ENCODE data around the gene PAK6.

PAK6 gene

GRCh38 chr15:40253167-40253790, 14.4 kb downstream of the PAK6 start:
- H3K9me3 ChIP-seq (replicated peaks; ENCODE audit: insufficient read depth, low read length), result no peaks in the 10 kb centered on the region
- no peak for TF ChIP-seq CTCF (IDR thresholded peaks at IDR 0.05; ENCODE audit: low read length)
- DNase-seq, result no peak
- no peak overlapping the region for H3K27ac ChIP-seq (ENCODE audit: low read length)
- peak overlapping the region; percentile 55; the same call in 1 of the 2 replicates for H3K9ac ChIP-seq (ENCODE audit: low read length)
- no peaks in the 10 kb centered on the region for H3K36me3 ChIP-seq (replicated peaks; ENCODE audit: insufficient read depth, low read length)
- no peaks in the 10 kb centered on the region for H3K79me2 ChIP-seq (ENCODE audit: low read length)
- H3K9me2 ChIP-seq (replicated peaks; ENCODE audit: insufficient read depth, low read length), result no peaks in the 10 kb centered on the region
- peak overlapping the region; percentile 62 for H2AFZ ChIP-seq (ENCODE audit: low read length)
- H3K4me1 ChIP-seq (ENCODE audit: low read length), result no peaks in the 10 kb centered on the region
- peak overlapping the region; percentile 71; the same call in 1 of the 2 replicates for H3K4me2 ChIP-seq (ENCODE audit: low read depth, low read length)
- H4K20me1 ChIP-seq (ENCODE audit: insufficient read depth, low read length), result no peaks in the 10 kb centered on the region
- peaks cover 15% of the 10 kb centered on the region; the same call in 1 of the 2 replicates for H3K27me3 ChIP-seq (replicated peaks; ENCODE audit: insufficient read depth, low read length)
- H3K4me3 ChIP-seq (ENCODE audit: low read length), result peak overlapping the region; percentile 68
- no peaks in the 10 kb centered on the region for H3F3A ChIP-seq (ENCODE audit: insufficient read depth, low read length)

GRCh38 chr15:40254452-40254851, 15.6 kb downstream of the PAK6 start:
- H4K20me1 ChIP-seq (ENCODE audit: insufficient read depth, low read length), result no peaks in the 10 kb centered on the region

GRCh38 chr15:40255033-40255432, 16.2 kb downstream of the PAK6 start:
- Histone ChIP-seq H3K9ac (ENCODE audit: low read length) (no peak overlapping the region), H3K4me3 (ENCODE audit: low read length) (no peak overlapping the region), H3K79me2 (ENCODE audit: low read length) (no peaks in the 10 kb centered on the region), H2AFZ (ENCODE audit: low read length) (no peak overlapping the region), H3K9me2 (replicated peaks; ENCODE audit: insufficient read depth, low read length) (no peaks in the 10 kb centered on the region), H3K27ac (ENCODE audit: low read length) (no peak overlapping the region), H3K9me3 (replicated peaks; ENCODE audit: insufficient read depth, low read length) (no peaks in the 10 kb centered on the region), H3K4me1 (ENCODE audit: low read length) (no peaks in the 10 kb centered on the region), H3K4me2 (ENCODE audit: low read depth, low read length) (no peak overlapping the region), H4K20me1 (ENCODE audit: insufficient read depth, low read length) (no peaks in the 10 kb centered on the region), H3F3A (ENCODE audit: insufficient read depth, low read length) (no peaks in the 10 kb centered on the region), H3K36me3 (replicated peaks; ENCODE audit: insufficient read depth, low read length) (no peaks in the 10 kb centered on the region), H3K27me3 (replicated peaks; ENCODE audit: insufficient read depth, low read length) (peaks cover 15% of the 10 kb centered on the region; the same call in 1 of the 2 replicates)
- TF ChIP-seq EZH2phosphoT487 (IDR thresholded peaks at IDR 0.05; ENCODE audit: low read length) (no peak), CTCF (IDR thresholded peaks at IDR 0.05; ENCODE audit: low read length) (no peak), EZH2 (optimal IDR thresholded peaks at IDR 0.05; ENCODE audit: low read depth, low read length) (no peak)
- DNase-seq, result no peak

More at GRCh38 chr15:40254452-40254851, 15.6 kb downstream of the PAK6 start:
- Histone ChIP-seq H3K4me1 (ENCODE audit: low read length) (no peaks in the 10 kb centered on the region), H2AFZ (ENCODE audit: low read length) (no peak overlapping the region), H3K4me3 (ENCODE audit: low read length) (no peak overlapping the region), H3K4me2 (ENCODE audit: low read depth, low read length) (no peak overlapping the region), H3K27me3 (replicated peaks; ENCODE audit: insufficient read depth, low read length) (peaks cover 15% of the 10 kb centered on the region; the same call in 1 of the 2 replicates), H3K27ac (ENCODE audit: low read length) (no peak overlapping the region), H3K9me2 (replicated peaks; ENCODE audit: insufficient read depth, low read length) (no peaks in the 10 kb centered on the region), H3K79me2 (ENCODE audit: low read length) (no peaks in the 10 kb centered on the region), H3K36me3 (replicated peaks; ENCODE audit: insufficient read depth, low read length) (no peaks in the 10 kb centered on the region), H3K9ac (ENCODE audit: low read length) (no peak overlapping the region), H3F3A (ENCODE audit: insufficient read depth, low read length) (no peaks in the 10 kb centered on the region), H3K9me3 (replicated peaks; ENCODE audit: insufficient read depth, low read length) (no peaks in the 10 kb centered on the region)
- DNase-seq, result no peak
- TF ChIP-seq CTCF (IDR thresholded peaks at IDR 0.05; ENCODE audit: low read length) (no peak), EZH2phosphoT487 (IDR thresholded peaks at IDR 0.05; ENCODE audit: low read length) (no peak), EZH2 (optimal IDR thresholded peaks at IDR 0.05; ENCODE audit: low read depth, low read length) (no peak)
